GM23338 (cell line): Measurements from ENCODE around the gene AFAP1. TPM values are rescaled to one million over a fixed set of nuclear protein-coding genes. Genes with fewer than 3 reads are reported as not detected.

Experiments used
- ATAC-seq: fragments of 200-7000 bp; cut with Tn5 transposase; 3 replicates; pipeline ENCODE4 v1.9.1; 2020
- DNase-seq: peaks from one replicate; pipeline ENCODE4 v3.0.0-alpha.2; 2015; ENCODE audit warnings: low spot score
- H2AFZ ChIP-seq: fragments of 200-600 bp; sonication (generic); 2 replicates; pipeline ENCODE4 v1.8.0; 2016; ENCODE audit warnings: antibody characterized with exemption, mild to moderate bottlenecking, moderate library complexity
- H3F3A ChIP-seq: fragments of 200-600 bp; sonication (generic); replicated peaks from 2 replicates; pipeline ENCODE4 v1.8.0; 2017; ENCODE audit warnings: antibody characterized with exemption, mixed run types, low read depth
- H3K27ac ChIP-seq: fragments of 200-600 bp; sonication (generic); 2 replicates; pipeline ENCODE4 v1.6.1; 2016; ENCODE audit warnings: low read depth
- H3K27me3 ChIP-seq: fragments of 200-600 bp; sonication (generic); 2 replicates; pipeline ENCODE4 v1.8.0; 2016; ENCODE audit warnings: mild to moderate bottlenecking, mixed run types, moderate library complexity; ENCODE audit not compliant: insufficient read depth
- H3K36me3 ChIP-seq: fragments of 200-600 bp; sonication (generic); 2 replicates; pipeline ENCODE4 v1.8.0; 2016; ENCODE audit warnings: mild to moderate bottlenecking; ENCODE audit not compliant: insufficient read depth
- H3K4me1 ChIP-seq: fragments of 200-600 bp; sonication (generic); 2 replicates; pipeline ENCODE4 v1.8.0; 2016; ENCODE audit warnings: mild to moderate bottlenecking, moderate library complexity; ENCODE audit not compliant: insufficient read depth
- H3K4me2 ChIP-seq: fragments of 200-600 bp; sonication (generic); 2 replicates; pipeline ENCODE4 v1.7.1; 2017; ENCODE audit warnings: mixed run types
- H3K4me3 ChIP-seq: fragments of 200-600 bp; sonication (generic); 2 replicates; pipeline ENCODE4 v1.6.1; 2016; ENCODE audit warnings: mixed run types
- H3K79me2 ChIP-seq: fragments of 200-600 bp; sonication (generic); replicated peaks from 2 replicates; pipeline ENCODE4 v1.8.0; 2017; ENCODE audit warnings: mild to moderate bottlenecking; ENCODE audit not compliant: insufficient read depth
- H3K9me2 ChIP-seq: fragments of 200-600 bp; sonication (generic); 2 replicates; pipeline ENCODE4 v1.8.0; 2017; ENCODE audit not compliant: insufficient read depth
- H4K20me1 ChIP-seq: fragments of 200-600 bp; sonication (generic); replicated peaks from 2 replicates; pipeline ENCODE4 v1.8.0; 2017; ENCODE audit warnings: mild to moderate bottlenecking; ENCODE audit not compliant: insufficient read depth
- H3K27ac Mint-ChIP-seq: 2 replicates; pipeline ENCODE4 v1.8.0; 2020; ENCODE audit warnings: inconsistent platforms, mild to moderate bottlenecking, moderate library complexity, mixed read lengths
- H3K27me3 Mint-ChIP-seq: 3 replicates; pipeline ENCODE4 v1.8.0; 2022; ENCODE audit warnings: low read depth, mild to moderate bottlenecking, moderate library complexity, mixed read lengths, inconsistent platforms; ENCODE audit not compliant: insufficient read depth, poor library complexity
- H3K36me3 Mint-ChIP-seq: 3 replicates; pipeline ENCODE4 v1.8.0; 2021; ENCODE audit warnings: low read depth, mild to moderate bottlenecking, inconsistent platforms, moderate library complexity, mixed read lengths
- H3K4me1 Mint-ChIP-seq: 3 replicates; pipeline ENCODE4 v1.8.0; 2020; ENCODE audit warnings: mild to moderate bottlenecking, inconsistent platforms, mixed read lengths
- H3K4me3 Mint-ChIP-seq: 3 replicates; pipeline ENCODE4 v1.8.0; 2021; ENCODE audit warnings: moderate library complexity, mild to moderate bottlenecking, inconsistent platforms, mixed read lengths
- H3K9me3 Mint-ChIP-seq: 3 replicates; pipeline ENCODE4 v1.8.0; 2020; ENCODE audit warnings: moderate library complexity, mild to moderate bottlenecking, inconsistent platforms, mixed read lengths
- CREB1 ChIP-seq: fragments of 250-450 bp; sonication (Bioruptor Pico); IDR thresholded peaks from 2 replicates; pipeline ENCODE4 v1.5.0; 2020; ENCODE audit warnings: low read depth, mild to moderate bottlenecking, moderate library complexity
- CTCF ChIP-seq, 2 experiments: fragments of 200-600 bp in 1 of 2; sonication (generic) in 1 of 2; conservative IDR thresholded peaks; 2 replicates each; pipeline versions ENCODE4 v1.5.1 to v1.6.1; 2016 to 2017; ENCODE audit warnings: antibody characterized with exemption in 2 of 2, low read depth in 2 of 2, mild to moderate bottlenecking in 2 of 2, moderate library complexity in 1 of 2
- ETS1 ChIP-seq: IDR thresholded peaks from 2 replicates; pipeline ENCODE4 v1.6.1; 2016; ENCODE audit warnings: antibody characterized with exemption
- EZH2phosphoT487 ChIP-seq: fragments of 200-600 bp; sonication (generic); IDR thresholded peaks from one replicate; pipeline ENCODE4 v1.8.1; 2018; ENCODE audit warnings: antibody characterized with exemption; ENCODE audit not compliant: unreplicated experiment
- ZNF331 ChIP-seq: fragments of 250-450 bp; sonication (Bioruptor Pico); IDR thresholded peaks from 2 replicates; pipeline ENCODE4 v1.5.0; 2020; ENCODE audit warnings: low read depth, mild to moderate bottlenecking, moderate library complexity
- ZNF462 ChIP-seq: fragments of 250-450 bp; sonication (Bioruptor Pico); IDR thresholded peaks from 2 replicates; pipeline ENCODE4 v1.5.0; 2020; ENCODE audit warnings: mild to moderate bottlenecking, moderate library complexity
- polyA plus RNA-seq: library from polyadenylated mRNA; unstranded; fragments of >200 nt; fragmentation: Nextera tagmentation; extraction: Ambion mirVana; gene quantifications from 2 replicates; pipeline ENCODE4 v1.2.1, GENCODE V29; 2016
- total RNA-seq: library from RNA; depleted of rRNA; stranded (reverse); fragments of >200 nt; shearing (Covaris generic); gene quantifications from 2 replicates; pipeline ENCODE4 v1.2.3, GENCODE V29; 2014

AFAP1 gene
- total and polyA plus RNA-seq, 2 experiments from 2014 or later, result 6.5 to 21.5 TPM

- TF ChIP-seq ZNF462 (CRISPR knock-in tag) (no peak), ZNF331 (CRISPR knock-in tag) (no peak), EZH2phosphoT487 (no peak), CREB1 (CRISPR knock-in tag) (no peak)
Measured at GRCh38 chr4:7865533-7865932, 74.1 kb downstream of the AFAP1 start (continued).

GRCh38 chr4:7864685-7865084 is 75.0 kb downstream of the AFAP1 start:
- Mint-ChIP-seq H3K4me1 (peaks cover 48% of the 10 kb centered on the region), H3K27ac (no peak overlapping the region), H3K27me3 (peaks cover 1% of the 10 kb centered on the region), H3K9me3 (no peaks in the 10 kb centered on the region; the same call in 2 of the 3 replicates), H3K4me3 (no peak overlapping the region), H3K36me3 (peaks cover 16% of the 10 kb centered on the region)
- H3K4me3 ChIP-seq, result no peak overlapping the region
- H3K36me3 ChIP-seq, result no peaks in the 10 kb centered on the region
- H3K27me3 ChIP-seq, result no peaks in the 10 kb centered on the region
- H3K79me2 ChIP-seq, result peaks cover 11% of the 10 kb centered on the region
- H3K4me1 ChIP-seq, result peaks cover 41% of the 10 kb centered on the region
- H3K9me2 ChIP-seq, result no peaks in the 10 kb centered on the region
- H3K27ac ChIP-seq, result peak overlapping the region; percentile 76; the same call in 1 of the 2 replicates
- no peak for DNase-seq
- ATAC-seq, result no peak
- H3K4me2 ChIP-seq, result no peak overlapping the region
- no peaks in the 10 kb centered on the region for H3F3A ChIP-seq
- H4K20me1 ChIP-seq, result no peaks in the 10 kb centered on the region; the same call in 1 of the 2 replicates
- H2AFZ ChIP-seq, result no peak overlapping the region
- TF ChIP-seq CREB1 (CRISPR knock-in tag), result no peak
- no peak for TF ChIP-seq ETS1
- TF ChIP-seq ZNF462 (CRISPR knock-in tag), result no peak
- TF ChIP-seq EZH2phosphoT487, result no peak
- TF ChIP-seq CTCF (conservative IDR thresholded peaks at IDR 0.05; ENCODE audit: low read depth in 2 of 2), result no peak
